Stimulated activated CD8-positive, alpha-beta memory T cell treated with anti-CD3 and anti-CD28 coated beads, Interleukin-4, amount 100 ng/mL, for 1 hour (primary cell): ENCODE data around the gene TRIM54.
"Not testable (repeated sequence)": the region's sequence is repeated elsewhere in the genome, so short reads cannot be mapped to it uniquely, and the experiment has no call there.

Experiments used
- DNase-seq, 2 donors: peaks; one replicate each; pipeline ENCODE4 v3.0.0-alpha.2; 2020; ENCODE audit warnings: low read depth in 2 of 2, low spot score in 1 of 2

Gene TRIM54

DNA sequence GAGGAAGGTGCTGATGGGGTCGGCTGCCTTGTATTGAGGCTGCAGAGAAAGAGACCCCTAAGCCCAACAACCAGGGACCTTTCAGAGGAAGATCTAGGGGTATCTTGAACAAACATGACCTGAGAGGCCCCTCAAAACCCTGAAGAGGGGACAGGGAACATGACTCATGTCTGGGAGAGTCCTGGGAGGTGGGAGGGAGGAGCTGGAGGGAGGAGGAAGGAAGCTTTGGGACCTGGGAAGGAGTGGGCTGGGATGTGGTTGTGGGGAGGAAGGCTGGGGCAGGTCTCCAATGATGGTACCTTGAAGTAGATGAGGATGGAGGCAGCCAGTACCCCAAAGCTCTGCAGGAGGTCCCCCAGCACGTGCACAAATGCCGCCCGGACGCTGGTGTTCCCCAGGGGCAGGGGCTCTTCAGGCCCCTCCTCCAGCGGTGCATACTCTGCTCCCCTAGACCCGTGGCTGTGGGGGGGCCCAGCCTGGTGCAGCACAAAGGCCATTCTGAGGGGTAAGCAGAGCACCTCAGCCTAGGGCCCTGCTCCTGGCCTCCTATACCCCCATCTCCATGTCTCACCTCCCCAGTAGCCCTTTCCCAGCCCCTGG is 25.3 kb upstream of the TRIM54 start:
- no peak for DNase-seq

DNA sequence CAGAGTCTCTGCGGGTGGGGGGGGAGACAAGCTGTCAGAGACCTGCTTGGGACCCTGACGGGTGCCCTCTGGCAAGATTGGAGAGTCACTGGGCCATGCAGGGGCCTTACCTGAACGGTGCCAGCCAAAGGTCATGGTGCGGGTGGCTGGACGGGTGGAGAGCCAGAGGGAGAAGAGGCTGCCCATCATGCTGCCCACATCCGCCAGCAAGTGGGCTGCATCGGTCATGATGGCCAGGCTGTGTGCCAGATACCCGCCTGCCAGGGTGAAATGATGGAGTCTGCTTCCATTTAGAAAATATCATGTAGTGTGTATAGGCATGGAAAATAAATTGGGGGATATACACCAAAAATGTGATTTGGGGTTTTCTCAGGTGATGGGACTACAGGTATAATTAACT is 24.2 kb upstream of the TRIM54 start:
- DNase-seq, result no peak

DNA sequence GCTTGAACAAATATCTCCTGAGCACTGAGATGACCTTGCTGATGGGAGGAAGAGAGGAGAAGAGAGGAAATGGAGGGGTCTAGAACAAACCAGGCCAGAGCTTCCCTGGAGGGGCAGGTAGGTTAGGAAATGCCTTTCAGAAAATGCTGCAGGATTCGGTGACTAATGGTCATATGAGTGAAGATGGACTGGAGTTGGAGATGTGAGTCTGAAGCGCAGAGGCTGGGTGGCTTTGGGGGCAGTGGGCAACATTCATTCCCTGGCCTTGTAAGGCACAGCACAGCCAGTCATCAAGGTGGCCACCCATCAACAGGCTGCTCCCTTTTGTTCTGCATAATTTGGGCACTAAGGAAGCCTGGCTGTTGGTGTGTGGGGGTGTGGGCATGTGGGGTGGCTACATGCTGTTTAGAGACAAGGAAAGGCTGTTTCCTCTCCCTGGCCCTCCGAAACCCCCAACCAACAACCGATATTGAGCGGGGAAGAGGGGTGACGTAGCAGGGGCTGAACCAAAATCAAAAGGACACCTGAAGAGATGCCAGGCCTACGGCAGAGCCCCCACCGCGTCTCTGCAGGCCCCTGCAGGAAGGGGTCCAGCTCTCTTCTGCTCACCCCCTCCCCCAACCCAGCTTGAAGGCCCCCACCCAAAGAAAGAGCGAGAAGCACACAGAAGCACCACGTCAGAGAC is 20.8 kb upstream of the TRIM54 start:
- DNase-seq, result no peak

DNA sequence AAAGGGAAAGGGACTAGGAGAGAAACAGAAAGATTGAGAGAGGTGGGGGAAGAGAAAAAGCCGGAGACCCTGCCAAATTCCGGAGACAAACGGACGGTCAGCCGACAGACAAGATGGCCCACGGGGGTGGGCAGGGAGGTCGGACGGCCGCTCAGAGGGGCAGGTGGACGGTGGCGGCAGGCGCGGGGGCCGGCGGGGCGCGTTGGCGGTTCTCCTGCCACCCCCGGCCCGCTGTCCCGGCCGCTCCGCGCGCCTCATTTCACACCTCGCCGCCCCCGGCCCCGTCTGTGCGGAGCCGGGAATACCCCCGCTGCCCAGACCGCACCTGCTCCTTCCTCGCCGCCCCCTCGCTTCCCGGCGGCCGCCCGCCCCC is 20.3 kb upstream of the TRIM54 start:
- DNase-seq, result no peak

DNA sequence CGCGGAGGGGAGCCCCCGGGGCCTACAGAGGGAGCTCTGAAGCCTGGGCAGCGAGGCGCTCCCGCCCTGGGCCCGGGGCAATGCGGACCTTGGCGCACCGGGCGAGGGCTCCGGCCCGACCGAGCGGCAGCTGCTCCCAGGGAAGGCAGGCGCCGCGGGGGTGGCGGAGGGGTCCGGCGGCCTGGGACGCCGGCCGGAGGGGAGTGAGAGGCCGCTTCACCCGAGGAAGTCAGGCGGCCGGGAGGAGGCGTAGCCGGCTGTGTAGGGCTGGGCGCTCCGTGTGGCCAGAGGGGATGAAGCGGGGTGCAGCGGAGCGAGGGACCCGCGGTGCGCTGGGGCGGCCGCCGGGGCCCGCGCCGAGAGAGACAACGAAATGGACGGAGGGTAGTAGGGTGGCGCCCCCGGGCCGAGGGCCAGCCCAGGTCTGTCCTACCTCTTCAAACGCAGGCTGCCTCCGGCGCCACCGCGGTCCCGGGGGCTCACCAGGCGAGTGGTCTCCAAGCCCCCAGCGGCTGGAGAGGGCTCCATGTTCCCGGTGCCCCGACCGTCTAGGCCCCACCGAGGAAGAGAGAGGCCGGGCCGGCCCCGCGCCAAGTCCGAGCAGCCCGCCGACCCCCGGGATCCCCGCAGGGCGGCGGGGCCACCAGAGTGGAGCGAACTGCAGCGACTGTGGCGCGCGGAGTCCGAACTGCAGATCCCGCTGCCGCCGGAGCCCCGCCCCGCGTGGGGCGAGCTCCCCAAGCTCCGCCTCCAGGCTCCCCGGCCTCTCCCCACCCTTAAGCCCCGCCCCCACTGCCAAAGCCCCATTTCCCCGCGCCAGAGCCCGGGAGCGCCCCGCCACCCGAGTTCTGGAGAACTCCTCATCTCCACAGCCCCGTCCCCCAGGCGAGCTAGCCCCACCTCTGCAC is 19.6 kb upstream of the TRIM54 start, which contains the start of gene SLC30A3:
Gene SLC30A3, minus strand, starts transcription at position 669 of the 908 bp plus-strand sequence. Its CDS starts 141 bp downstream, at position 528.
- DNase-seq, result peak in 1 of 2 donors; percentile 31

DNA sequence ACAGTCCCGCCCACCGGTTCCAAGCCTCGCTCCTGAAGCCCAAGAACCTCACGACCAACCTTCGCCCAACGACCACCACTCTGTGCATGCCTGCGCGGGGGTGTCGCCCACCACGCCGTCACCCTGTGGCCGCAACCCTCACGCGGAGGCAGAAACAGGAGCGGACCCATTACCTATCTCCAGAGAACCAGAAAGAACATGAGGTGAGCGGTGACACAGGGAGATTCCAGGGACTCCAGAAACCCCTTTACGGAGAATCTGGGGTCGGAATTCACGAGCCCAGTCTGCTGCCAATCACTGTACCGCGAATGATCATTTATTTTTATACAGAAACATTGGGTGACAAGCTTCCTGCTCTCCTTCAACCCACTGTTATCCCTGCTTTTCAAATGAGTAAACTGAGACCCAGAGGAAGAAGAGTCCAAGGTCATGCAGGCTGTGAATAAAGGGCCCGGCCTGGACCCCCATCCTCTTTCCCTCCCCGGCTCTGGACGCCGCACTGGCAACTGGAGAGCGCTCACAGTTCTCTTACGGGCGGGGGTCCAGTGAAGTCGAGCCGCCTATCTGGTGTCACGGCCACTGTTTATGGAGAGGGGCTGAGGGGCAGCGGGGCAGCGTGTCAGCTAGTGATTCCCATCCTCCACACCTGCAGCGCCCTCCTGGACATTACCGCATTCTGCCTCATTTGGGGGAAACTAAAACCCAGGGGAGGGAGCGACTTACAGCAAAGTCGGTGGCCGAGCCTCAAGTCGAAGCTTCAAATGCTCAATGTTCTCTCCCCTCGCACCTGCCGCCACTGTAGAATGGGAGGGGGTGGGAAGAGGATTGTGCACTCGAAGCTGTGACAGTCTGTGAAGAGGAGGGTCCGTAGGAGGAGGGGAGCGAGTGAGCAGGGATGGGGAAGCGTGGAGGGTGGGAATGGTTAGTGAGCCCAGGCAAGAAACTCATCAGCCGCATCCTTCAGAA is 18.7 kb upstream of the TRIM54 start:
- no peak for DNase-seq

DNA sequence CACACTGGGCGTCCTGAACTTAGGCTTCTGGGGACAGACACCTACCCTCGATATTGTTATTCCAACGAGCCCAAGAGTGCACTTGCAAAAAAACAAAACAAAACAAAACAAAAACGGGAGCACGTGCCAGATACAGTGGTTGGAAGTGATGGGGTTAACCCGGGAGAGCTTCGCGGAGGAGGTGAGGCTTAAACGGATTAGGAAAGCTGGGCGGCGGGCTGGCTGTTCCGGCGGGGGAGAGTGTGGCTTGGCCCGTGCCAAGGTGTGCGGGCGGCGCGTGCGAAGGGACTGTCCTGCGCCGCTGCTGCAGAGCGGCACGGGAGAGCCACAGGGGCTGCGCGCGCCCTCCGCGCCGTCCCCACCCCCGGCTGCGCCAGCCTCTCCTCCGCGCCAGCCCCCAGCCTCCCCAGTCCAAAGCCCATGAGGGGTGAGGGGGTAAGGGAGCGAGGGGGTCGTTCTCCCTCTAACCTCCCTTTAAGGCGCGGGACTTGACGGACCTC is 17.9 kb upstream of the TRIM54 start:
- DNase-seq, result no peak

DNA sequence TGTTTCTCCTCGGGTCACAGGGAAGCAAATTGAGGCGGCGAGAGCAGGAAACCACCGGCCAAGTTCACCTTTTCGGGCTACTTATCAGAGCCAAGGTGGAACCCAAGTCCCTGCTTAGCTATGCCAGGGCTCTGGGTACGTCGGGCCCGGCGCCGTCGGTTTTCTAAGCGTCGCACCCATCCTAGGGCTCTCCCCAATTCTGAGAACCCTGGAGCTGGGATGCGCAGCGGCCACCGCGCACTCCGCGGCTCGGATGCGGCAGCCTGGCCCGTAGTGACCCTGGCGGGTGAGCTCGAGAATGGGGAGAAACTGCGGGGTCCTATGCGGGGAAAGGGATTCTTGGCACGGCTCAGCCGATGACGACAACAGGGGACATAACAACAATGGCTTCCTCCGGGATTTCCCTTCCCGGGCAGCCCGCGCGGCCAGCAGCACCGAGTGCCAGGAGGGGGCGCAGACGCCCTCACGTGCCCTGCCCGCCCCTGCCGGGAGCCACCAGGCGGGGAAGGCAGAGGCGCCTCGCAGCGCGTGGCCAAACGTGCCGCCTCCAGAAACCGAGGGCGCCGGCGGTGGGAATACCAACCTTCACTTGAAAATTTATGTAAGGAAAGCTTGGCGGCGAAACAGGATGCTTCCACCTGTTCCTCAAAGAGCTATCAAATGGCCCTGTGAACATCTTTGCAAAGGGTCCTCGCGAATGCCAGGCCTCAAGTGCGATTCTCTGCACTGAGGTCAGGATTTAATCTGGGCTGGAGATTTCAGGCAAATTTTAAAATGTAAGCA is 17.3 kb upstream of the TRIM54 start:
- DNase-seq, result peak in 1 of 2 donors; percentile 30

DNA sequence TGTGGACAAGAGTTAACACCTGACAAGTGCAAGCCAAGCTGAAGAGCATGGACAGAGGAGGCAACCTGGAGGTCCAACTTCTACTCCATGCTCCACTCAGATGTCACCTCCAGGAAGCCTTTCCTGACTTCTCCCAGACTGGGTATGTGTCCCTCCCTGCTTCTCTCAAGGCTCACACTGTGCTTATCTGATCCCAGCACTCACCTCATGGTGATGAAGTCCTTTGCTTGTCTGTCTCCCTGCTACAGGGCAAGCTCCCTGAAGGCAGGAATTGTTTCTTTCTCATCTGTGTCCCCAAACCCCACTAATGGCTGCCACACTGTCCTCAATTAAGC is 16.7 kb upstream of the TRIM54 start:
- no peak for DNase-seq

DNA sequence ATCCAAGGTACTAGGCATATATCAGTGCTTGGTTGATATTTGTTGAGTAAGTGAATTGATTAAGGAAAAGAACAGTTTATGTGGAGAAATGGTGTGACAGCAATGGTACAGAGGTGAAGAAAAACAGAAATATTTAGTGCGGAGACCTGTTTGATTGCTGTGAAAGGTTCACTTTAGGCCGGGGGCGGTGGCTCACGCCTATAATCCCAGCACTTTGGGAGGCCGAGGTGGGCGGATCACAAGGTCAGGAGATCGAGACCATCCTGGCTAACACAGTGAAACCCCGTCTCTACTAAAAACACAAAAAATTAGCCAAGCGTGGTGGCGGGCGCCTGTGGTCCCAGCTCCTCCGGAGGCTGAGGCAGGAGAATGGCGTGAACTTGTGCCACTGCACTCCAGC is 13.9 kb upstream of the TRIM54 start:
- not testable (repeated sequence) for DNase-seq

DNA sequence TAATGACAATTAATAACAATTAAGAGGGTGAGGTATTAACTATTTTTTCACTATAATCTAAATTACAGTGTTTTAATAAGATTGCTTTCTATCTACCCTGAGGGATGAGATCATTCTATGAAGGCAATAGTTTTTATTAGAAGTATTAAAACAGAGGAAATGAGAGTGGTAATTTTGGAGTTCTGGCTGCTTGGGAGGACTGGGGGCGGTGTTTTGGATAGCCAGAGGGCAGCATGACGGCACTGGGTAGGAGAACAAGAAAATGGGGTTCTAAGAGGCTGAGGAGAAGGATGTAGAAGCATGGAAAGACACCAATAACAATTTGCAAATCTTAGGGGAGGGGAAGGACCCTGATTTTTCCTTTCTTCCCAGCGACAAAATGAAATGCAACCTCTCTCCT is 12.1 kb upstream of the TRIM54 start:
- no peak for DNase-seq

DNA sequence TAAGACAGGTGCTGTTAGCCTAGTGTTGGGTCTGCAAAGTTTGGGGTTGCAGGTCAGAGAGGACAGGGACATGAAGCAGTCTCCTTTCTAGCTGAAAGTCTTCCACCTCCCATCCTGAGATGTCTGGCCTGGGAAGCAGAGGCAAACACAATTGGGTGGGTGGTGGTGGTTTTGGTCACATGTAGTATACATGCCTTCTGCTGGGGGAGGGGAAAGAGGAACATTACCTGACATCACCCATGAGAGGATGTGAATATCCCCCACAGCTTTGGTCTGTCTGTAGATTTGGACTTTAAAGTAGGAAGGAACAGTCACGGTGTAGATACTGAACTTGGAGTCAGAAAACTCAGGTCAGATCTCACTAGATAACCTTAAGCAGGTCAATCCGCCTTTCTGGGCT is 11.6 kb upstream of the TRIM54 start:
- no peak for DNase-seq

DNA sequence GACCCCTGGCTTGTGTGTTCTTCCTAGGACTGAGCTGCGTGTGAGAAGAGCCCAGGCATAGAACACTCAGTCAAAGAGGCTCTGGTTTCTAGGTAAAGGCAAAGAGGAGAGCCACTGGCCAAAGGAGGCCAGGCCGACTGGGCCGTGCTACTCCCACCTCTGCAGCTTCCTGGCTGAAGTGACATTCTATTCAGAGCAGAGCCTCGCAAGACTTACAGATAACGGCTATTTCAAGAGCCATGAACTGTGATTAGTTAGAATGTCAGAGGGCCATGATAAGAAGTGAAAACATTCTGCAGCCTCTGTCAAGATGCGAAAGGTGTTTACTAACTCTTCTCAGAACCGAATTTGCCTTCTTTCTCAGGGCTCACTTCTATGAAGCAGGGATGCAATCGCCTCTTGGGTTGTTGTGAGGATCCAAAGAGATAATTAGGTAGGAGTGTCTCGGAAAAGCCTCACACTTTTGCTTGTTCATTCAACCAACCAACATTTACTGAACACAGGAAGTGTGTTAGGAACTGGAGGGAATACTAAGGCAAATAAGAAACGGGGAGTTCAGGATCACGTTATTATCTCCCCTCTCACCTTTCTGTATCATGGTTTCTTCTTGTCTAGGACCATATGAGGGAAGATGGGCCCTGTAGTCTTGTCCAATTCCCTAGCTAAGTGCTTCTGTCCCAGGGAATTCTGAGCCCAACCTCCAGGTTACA is 10.4 kb upstream of the TRIM54 start:
- DNase-seq, result no peak

DNA sequence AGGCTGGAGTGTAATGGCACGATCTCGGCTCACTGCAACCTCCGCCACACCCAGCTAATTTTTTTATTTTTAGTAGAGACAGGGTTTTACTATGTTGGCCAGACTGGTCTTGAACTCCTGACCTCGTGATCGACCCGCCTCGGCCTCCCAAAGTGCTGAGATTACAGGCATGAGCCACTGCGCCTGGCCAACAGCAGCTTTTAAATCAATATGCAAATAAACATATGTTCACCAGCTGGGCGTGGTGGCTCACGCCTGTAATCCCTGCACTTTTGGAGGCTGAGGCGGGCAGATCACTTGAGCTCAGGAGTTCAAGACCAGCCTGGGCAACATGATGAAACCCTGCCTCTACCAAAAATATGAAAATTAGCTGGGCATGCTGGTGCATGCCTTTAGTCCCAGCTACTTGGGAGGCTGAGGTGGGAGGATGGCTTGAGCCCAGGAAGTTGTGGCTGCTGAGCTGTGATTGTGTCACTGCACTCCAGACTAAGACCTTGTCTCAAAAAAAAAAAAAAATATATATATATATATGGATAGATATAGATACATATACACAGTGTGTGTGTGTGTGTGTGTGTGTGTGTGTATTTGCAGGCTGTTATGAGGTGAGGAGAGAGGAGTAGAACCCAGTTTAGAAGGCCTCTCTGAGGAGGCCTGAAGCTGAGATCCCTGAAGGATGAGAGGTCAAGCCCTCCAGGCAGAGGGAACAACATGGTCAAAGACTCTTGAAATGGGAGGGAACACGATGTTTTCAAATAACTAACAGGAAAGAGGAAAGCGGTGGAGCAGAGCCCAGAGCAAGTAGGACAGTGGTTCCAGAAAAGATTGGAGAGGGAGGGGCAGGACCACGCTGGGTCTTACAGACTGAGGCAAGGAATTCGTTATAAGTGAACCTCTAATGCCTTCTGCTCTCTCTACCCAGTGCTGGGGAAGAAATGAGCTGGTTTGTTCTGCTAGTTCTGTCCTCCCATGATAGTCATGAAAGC is 9.4 kb upstream of the TRIM54 start:
- DNase-seq, result not testable (repeated sequence)

DNA sequence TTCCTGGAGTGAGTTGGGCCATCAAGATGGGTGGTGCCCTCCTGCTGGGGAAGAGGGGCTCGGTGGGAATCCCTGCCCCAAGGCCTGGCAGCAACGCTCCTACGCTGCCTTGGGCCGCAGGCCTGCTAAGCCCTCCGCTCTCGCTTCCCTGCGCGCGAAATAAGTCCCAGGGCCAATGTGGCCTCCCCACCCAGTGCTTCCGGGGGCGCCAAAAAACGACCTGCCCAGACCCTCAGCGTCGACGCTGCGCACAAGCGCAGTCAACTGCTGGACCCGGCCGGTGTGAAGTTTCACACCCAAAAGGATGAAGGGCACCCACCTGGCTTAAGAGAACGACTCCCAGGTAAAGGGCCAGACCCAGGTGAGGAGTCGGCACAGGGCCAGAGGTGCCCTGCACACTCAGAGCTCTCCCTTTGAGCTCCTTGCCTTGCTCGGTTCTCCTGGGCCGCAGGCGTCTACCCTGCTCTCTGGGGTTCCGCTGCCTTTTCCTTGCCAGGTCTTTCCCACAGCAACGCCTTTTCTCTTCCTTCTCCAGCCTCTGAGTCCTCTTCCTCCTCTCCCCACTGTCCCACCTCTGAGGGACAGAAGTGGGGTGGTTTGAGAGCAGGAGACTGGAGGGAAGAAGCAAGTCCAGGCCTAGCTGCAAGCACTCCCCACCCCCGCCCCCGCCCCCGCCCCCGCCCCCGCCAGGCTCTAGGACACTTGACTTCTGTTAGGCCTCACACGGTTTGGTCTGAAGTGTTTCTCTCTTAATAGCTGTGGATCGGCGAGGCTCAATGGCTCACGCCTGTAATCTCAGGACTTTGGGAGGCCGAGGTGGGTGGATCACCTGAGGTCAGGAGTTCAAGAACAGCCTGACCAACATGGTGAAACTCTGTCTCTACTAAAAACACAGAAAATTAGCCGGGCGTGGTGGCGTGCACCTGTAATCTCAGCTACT is 6.7 kb upstream of the TRIM54 start, which contains the start of gene DNAJC5G:
Gene DNAJC5G, plus strand, starts transcription at position 223 of the 940 bp plus-strand sequence. CDS start 1,296 bp downstream, outside the sequence.
- DNase-seq, result no peak

DNA sequence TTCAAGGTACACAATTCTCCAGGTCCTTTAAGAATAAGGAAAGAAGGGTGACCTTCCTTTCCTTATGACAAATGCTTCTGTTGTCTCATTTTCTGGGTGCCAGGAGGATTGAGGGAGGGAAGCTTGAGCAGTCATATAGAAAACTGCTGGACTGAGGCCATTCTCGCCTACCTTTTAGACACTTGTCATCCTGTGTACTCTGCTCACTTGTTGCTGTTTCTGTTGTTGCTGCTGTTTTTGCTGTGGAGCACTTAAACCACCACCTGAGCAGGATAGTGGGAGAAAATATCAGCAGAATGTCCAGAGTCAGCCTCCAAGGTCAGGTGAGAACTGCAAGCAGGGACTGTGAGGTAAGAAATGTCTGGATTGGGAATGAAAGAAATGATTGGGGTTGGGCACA is 4.2 kb upstream of the TRIM54 start:
- DNase-seq, result no peak

DNA sequence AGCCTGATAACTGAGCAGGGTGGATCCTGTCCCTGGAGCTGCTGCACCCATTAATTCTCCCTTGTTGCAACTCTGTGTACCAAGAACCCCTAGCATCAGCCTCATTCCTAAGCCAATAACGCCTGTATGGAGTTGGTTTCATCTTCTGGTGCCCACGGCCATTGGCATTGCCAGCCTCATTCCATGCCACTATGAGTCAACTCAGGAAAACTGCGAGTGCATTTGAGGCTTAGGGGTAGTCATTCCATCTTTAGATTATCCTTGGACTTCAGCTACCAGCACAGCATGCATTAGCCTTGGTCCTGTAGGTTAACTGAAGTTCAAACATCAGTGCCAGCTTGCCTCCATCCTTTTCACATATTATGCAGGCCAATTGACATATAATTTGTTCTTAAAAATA is 1.4 kb upstream of the TRIM54 start:
- no peak for DNase-seq
